Endothelial cell of umbilical vein (primary cell): ENCODE measurements around the gene STOML1. TPM values are rescaled to one million over a fixed set of nuclear protein-coding genes. Genes with fewer than 3 reads are reported as not detected.

Source experiments
- BruUV-seq: library from RNA; stranded (reverse); fragments of 400-500 nt; replicated peaks from 2 replicates; lab custom pipeline; 2021; lab: Mats Ljungman, UMichigan
- CTCF ChIA-PET: fragments of 300-600, 350-600 bp; sonication (Branson Sonifier 250); formaldehyde crosslinking; loops from one replicate; lab custom pipeline; 2021; ENCODE audit warnings: antibody characterized with exemption, inconsistent platforms; lab: Charles Lee
- POLR2A ChIA-PET: fragments of 300-600, 350-600 bp; sonication (Branson Sonifier 250); formaldehyde crosslinking; loops from one replicate; lab custom pipeline; 2021; ENCODE audit warnings: antibody characterized with exemption, inconsistent platforms; lab: Charles Lee
- DNase-seq: peaks from one replicate; pipeline ENCODE4 v3.0.0-alpha.2; 2011; ENCODE audit warnings: low read depth, low spot score
- FAIRE-seq: peaks from 2 replicates; lab custom pipeline; 2011; peaks lifted over from hg19 to GRCh38; lab: Jason Lieb, UNC
- H2AFZ ChIP-seq: 2 replicates; pipeline ENCODE4 v1.6.0; 2012; ENCODE audit warnings: low read depth, low read length, control low read depth, inconsistent platforms
- H3K27ac ChIP-seq: 2 replicates; pipeline ENCODE4 v1.5.1; 2011; ENCODE audit warnings: low read depth, mild to moderate bottlenecking, control low read depth, low read length, moderate library complexity; ENCODE audit not compliant: insufficient read depth
- H3K27me3 ChIP-seq, 2 experiments: 2 replicates each; pipeline versions ENCODE4 v1.6.0 to v1.6.1; 2011; ENCODE audit warnings: low read length in 2 of 2, mixed read lengths in 1 of 2; ENCODE audit not compliant: control insufficient read depth in 2 of 2, insufficient read depth in 2 of 2
- H3K36me3 ChIP-seq, 2 experiments: 2 replicates in 1 of 2; 3 replicates in 1 of 2; pipeline ENCODE4 v1.5.1; 2011; ENCODE audit warnings: low read length in 2 of 2, mild to moderate bottlenecking in 1 of 2, moderate library complexity in 1 of 2; ENCODE audit not compliant: control insufficient read depth in 2 of 2, insufficient read depth in 2 of 2; ENCODE audit errors: extremely low read depth in 1 of 2
- H3K4me1 ChIP-seq: 3 replicates; pipeline ENCODE4 v1.5.1; 2011; ENCODE audit warnings: mild to moderate bottlenecking, low read length; ENCODE audit not compliant: control insufficient read depth, insufficient read depth; ENCODE audit errors: extremely low read depth
- H3K4me2 ChIP-seq: 2 replicates; pipeline ENCODE4 v1.6.1; 2011; ENCODE audit warnings: low read length, control low read depth, mixed read lengths; ENCODE audit not compliant: insufficient read depth
- H3K4me3 ChIP-seq, 3 experiments: fragments of 200-600 bp in 1 of 3; sonication (generic), shearing (Covaris generic) in 1 of 3; replicated peaks in 1 of 3; 2 replicates each; pipeline ENCODE4 v1.5.1; 2011 to 2016; ENCODE audit warnings: control low read depth in 3 of 3, low read length in 3 of 3, mild to moderate bottlenecking in 2 of 3, inconsistent platforms in 1 of 3, low read depth in 1 of 3, moderate library complexity in 1 of 3; ENCODE audit not compliant: insufficient read depth in 1 of 3
- H3K79me2 ChIP-seq: 2 replicates; pipeline ENCODE4 v1.6.0; 2012; ENCODE audit warnings: low read length, inconsistent platforms; ENCODE audit not compliant: control insufficient read depth, insufficient read depth
- H3K9ac ChIP-seq: replicated peaks from 2 replicates; pipeline ENCODE3; 2011; ENCODE audit warnings: low read length, control low read depth; ENCODE audit not compliant: insufficient read depth; ENCODE audit errors: extremely low read depth
- H3K9me1 ChIP-seq: replicated peaks from 3 replicates; pipeline ENCODE4 v1.6.0; 2011; ENCODE audit warnings: mild to moderate bottlenecking, low read length; ENCODE audit not compliant: control insufficient read depth, insufficient read depth; ENCODE audit errors: extremely low read depth
- H3K9me3 ChIP-seq: replicated peaks from 2 replicates; pipeline ENCODE4 v1.5.1; 2012; ENCODE audit warnings: low read length, inconsistent platforms; ENCODE audit not compliant: control insufficient read depth, insufficient read depth
- H4K20me1 ChIP-seq: replicated peaks from 2 replicates; pipeline ENCODE3; 2011; ENCODE audit warnings: mild to moderate bottlenecking, low read length; ENCODE audit not compliant: control insufficient read depth, insufficient read depth; ENCODE audit errors: extremely low read depth
- CTCF ChIP-seq, 2 donors: IDR thresholded peaks; 1 replicate in 1 of 2; 2 replicates in 1 of 2; pipeline ENCODE4 v1.5.1; 2011; ENCODE audit warnings: low read length in 2 of 2, mild to moderate bottlenecking in 2 of 2, moderate library complexity in 2 of 2, control low read depth in 1 of 2, inconsistent platforms in 1 of 2, low read depth in 1 of 2; ENCODE audit not compliant: insufficient read depth in 1 of 2; ENCODE audit errors: extremely low read depth in 1 of 2
- EZH2 ChIP-seq: IDR thresholded peaks from 2 replicates; pipeline ENCODE4 v1.6.1; 2012; ENCODE audit warnings: borderline replicate concordance, low read depth, mild to moderate bottlenecking, moderate library complexity, low read length, inconsistent platforms; ENCODE audit not compliant: severe bottlenecking
- FOS ChIP-seq: IDR thresholded peaks from 2 replicates; pipeline ENCODE4 v1.6.1; 2011; ENCODE audit warnings: mild to moderate bottlenecking, low read length, moderate library complexity, borderline replicate concordance; ENCODE audit not compliant: insufficient read depth
- GATA2 ChIP-seq: IDR thresholded peaks from 2 replicates; pipeline ENCODE4 v1.7.0; 2011; ENCODE audit warnings: low read depth, mild to moderate bottlenecking, moderate library complexity, mixed read lengths, low read length; ENCODE audit not compliant: insufficient read length, insufficient read depth
- JUN ChIP-seq: IDR thresholded peaks from 2 replicates; pipeline ENCODE4 v1.6.1; 2011; ENCODE audit warnings: borderline replicate concordance, low read depth; ENCODE audit not compliant: insufficient read length, insufficient read depth
- MYC ChIP-seq: IDR thresholded peaks from one replicate; pipeline ENCODE4 v1.6.1; 2011; ENCODE audit warnings: mild to moderate bottlenecking, low read depth, low read length
- POLR2A ChIP-seq: IDR thresholded peaks from 2 replicates; pipeline ENCODE4 v1.6.1; 2012; ENCODE audit warnings: low read depth, mild to moderate bottlenecking, control low read depth, low read length
- POLR2AphosphoS5 ChIP-seq: IDR thresholded peaks from 2 replicates; pipeline ENCODE4 v1.6.1; 2012; ENCODE audit warnings: low read depth, mild to moderate bottlenecking, control low read depth, low read length, moderate library complexity; ENCODE audit not compliant: insufficient read depth
- dilution Hi-C: fragments of 300-500 bp; cut with MboI; formaldehyde crosslinking; loops from one replicate; pipeline ENCODE4 v1.15.0; 2019; ENCODE audit warnings: low sequenced_read_pairs; ENCODE audit not compliant: extremely low pct_ligation_motif_present
- intact Hi-C: fragments of 100-400 bp; cut with micrococcal nuclease; formaldehyde crosslinking; loops from one replicate; pipeline ENCODE4 v1.10.0; 2022
- polyA plus RNA-seq, 4 experiments: library from polyadenylated mRNA; depleted of rRNA in 3 of 4; stranded (reverse) in 3 of 4; unstranded in 1 of 4; fragments of >200 nt; gene quantifications; 2 replicates each; pipeline versions ENCODE4 v1.2.1 to v1.2.3, GENCODE V29; 2011 to 2012; ENCODE audit warnings: missing spikeins in 1 of 4
- total RNA-seq: library from RNA; stranded (reverse); gene quantifications from 2 replicates; pipeline ENCODE4 v1.2.3, GENCODE V29; 2021
- TF ChIP-seq, protein P1 (sequence below): IDR thresholded peaks from 2 replicates; pipeline ENCODE4 v1.6.1; 2011; ENCODE audit not compliant: insufficient read depth, insufficient read length

STOML1 gene
- total and polyA plus RNA-seq, 2 donors (not counting 3 experiments of a cell fraction or from before 2014, with no cell fraction given): 12.9 to 15.4 TPM

DNA sequence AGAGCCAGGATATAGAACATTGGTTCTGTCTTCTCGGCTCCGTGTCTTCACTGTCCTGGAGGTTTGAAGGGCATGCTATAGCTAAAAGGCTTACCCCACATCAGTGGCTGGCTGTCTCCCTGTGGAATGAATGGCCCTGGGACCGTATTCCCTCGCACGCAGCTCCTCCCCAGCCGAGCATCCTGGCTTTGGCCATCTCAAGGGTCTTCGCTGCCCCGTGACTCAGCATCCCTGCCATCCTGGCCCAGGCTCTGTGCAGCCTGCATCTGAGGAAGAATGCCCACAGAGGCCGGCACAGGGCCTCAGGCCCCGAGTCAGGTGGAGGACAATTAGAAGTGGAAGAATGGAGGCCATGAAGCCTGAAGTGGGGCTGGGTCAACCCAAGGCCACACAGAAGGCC, 54.8 kb downstream of the STOML1 start:
- Histone ChIP-seq H3K4me1 (peaks cover 24% of the 10 kb centered on the region), H3K9me3 (no peaks in the 10 kb centered on the region), H3K27me3 (no peaks in the 10 kb centered on the region), H3K9ac (no peak overlapping the region), H3K4me2 (no peak overlapping the region), H3K4me3 (no peak overlapping the region), H3K79me2 (no peaks in the 10 kb centered on the region), H3K9me1 (no peaks in the 10 kb centered on the region), H4K20me1 (no peaks in the 10 kb centered on the region), H3K36me3 (no peaks in the 10 kb centered on the region), H3K27ac (no peak overlapping the region), H2AFZ (no peak overlapping the region)
- TF ChIP-seq GATA2: no peak
- TF ChIP-seq CTCF (IDR thresholded peaks at IDR 0.05; ENCODE audit: extremely low read depth in 1 of 2, insufficient read depth in 1 of 2, low read depth in 1 of 2, low read length in 2 of 2): no peak
- no peak for TF ChIP-seq POLR2AphosphoS5
- TF ChIP-seq FOS: no peak
- no peak for TF ChIP-seq EZH2
- TF ChIP-seq, protein P1, sequence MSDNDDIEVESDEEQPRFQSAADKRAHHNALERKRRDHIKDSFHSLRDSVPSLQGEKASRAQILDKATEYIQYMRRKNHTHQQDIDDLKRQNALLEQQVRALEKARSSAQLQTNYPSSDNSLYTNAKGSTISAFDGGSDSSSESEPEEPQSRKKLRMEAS: no peak
- TF ChIP-seq POLR2A: no peak
- TF ChIP-seq JUN: no peak
- no peak for TF ChIP-seq MYC
- ChIA-PET POLR2A (no interaction called here), CTCF (interaction anchor here (1.1 to 3.8 kb wide), 4 partner anchors 10 to 63 kb away, joined by 4 to 29 read pairs (median 7); partner anchors contain the start of gene TBC1D21)
- intact Hi-C loops: no loop called here
- dilution Hi-C loops: no loop called here
- no peak for FAIRE-seq
- DNase-seq: no peak
- no TSS peak for BruUV-seq
